Suprapubic skin (tissue), 3 donors: ENCODE data around the gene PGBD5.

Source experiments
- CTCF ChIP-seq, 2 donors: fragments of 200-600 bp in 1 of 2; fragments of 450-650 bp in 1 of 2; sonication (generic) in 1 of 2; IDR thresholded peaks; one replicate each; pipeline ENCODE4 v1.5.1; 2016 to 2019; ENCODE audit warnings: antibody characterized with exemption in 2 of 2, mild to moderate bottlenecking in 1 of 2, moderate library complexity in 1 of 2
- EP300 ChIP-seq: sonication (generic); formaldehyde crosslinking; IDR thresholded peaks from one replicate; pipeline ENCODE4 v1.6.1; 2017; ENCODE audit warnings: antibody characterized with exemption
- POLR2A ChIP-seq, 2 donors: fragments of 450-650 bp; IDR thresholded peaks; one replicate each; pipeline ENCODE4 v1.6.1; 2017; ENCODE audit warnings: antibody characterized with exemption in 2 of 2, mild to moderate bottlenecking in 2 of 2, moderate library complexity in 2 of 2

GRCh38 chr1:230394741-230395140 is 31.4 kb downstream of the PGBD5 start:
- TF ChIP-seq CTCF (IDR thresholded peaks at IDR 0.05) (no peak), EP300 (no peak), POLR2A (IDR thresholded peaks at IDR 0.05) (no peak)
